Fibroblast of skin of left biceps (primary cell): ENCODE measurements around the gene CXCR5.
"Not testable (repeated sequence)": the region's sequence is repeated elsewhere in the genome, so short reads cannot be mapped to it uniquely, and the experiment has no call there.

ENCODE experiments used
- DNase-seq, 2 experiments: peaks; one replicate each; pipeline ENCODE4 v3.0.0-alpha.2; 2013; ENCODE audit warnings: low read depth in 2 of 2

CXCR5 gene, protein sequence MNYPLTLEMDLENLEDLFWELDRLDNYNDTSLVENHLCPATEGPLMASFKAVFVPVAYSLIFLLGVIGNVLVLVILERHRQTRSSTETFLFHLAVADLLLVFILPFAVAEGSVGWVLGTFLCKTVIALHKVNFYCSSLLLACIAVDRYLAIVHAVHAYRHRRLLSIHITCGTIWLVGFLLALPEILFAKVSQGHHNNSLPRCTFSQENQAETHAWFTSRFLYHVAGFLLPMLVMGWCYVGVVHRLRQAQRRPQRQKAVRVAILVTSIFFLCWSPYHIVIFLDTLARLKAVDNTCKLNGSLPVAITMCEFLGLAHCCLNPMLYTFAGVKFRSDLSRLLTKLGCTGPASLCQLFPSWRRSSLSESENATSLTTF

DNA sequence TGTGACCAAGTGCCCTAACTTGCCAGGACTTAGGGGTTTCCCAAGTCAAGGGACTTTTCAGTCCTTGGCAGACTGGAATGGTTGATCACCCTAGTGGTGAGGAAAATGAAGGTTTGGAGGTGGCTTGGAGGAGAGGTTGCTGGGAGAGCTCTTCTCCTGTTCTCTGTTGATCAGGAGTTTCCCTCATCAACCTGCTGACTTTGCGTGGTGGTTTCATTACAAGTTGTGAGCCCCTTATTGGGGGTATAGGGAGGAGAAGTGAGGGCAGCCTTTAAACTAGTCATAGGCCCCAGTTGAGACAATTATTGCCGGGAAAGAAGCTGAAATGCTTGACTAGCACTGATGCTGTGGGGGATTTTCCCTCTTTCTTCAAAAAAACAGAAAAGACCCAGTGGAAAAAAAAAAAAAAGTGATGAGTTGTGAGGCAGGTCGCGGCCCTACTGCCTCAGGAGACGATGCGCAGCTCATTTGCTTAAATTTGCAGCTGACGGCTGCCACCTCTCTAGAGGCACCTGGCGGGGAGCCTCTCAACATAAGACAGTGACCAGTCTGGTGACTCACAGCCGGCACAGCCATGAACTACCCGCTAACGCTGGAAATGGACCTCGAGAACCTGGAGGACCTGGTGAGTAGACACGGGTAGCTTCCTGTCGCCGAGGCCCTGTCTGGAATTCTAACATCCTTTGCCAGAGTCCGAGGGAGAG lies at the start of gene CXCR5:
TSS of gene CXCR5 (plus strand) at position 525 of the 704 bp plus-strand sequence. CDS start at position 575, 50 bp downstream.
- no peak for DNase-seq

DNA sequence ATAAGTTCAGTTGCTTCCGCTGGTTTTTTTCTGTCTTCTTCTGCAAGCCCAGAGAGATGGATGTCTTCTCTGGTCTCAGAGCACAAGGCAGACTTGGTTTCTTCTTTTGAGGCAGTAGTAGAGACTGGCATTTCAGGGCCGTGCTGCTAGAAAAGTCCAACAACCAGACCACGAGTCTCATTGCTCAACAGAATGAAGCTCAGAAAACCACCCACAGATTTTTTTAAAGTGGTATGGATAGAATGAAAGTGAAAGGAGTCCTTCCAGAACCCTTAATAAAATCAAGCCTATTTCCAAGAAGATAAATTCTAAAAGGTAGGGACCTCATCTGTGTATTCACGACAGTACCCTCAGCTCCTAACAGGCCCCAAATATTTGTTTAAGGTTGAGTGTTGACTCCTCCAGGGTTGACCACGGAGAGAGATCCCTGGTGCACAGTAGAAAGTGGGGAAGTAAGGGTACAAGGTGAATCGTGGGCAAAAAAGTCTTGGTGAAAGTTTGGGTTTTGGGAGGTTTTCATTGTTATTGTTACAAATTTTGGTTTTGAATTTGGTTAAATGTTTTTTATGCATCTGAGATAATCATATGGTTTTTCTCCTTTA lies 49.2 kb upstream of the CXCR5 start:
- no peak for DNase-seq

DNA sequence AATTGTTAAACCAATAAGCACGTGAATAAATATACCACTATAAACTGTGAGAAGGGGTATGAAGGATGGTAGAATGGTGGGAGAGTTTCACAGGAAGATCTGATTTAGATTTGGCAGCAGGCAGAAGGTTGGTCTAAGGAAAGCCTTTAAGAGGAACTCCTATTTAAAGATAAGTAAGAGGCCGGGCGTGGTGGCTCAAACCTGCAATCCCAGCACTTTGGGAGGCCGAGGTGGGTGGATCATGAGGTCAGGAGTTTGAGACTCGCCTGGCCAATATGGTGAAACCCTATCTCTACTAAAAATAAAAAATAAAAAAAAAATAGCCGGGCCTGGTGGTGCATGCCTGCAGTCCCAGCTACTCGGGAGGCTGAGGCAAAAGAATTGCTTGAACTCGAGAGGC lies 45.8 kb upstream of the CXCR5 start:
- no peak for DNase-seq

DNA sequence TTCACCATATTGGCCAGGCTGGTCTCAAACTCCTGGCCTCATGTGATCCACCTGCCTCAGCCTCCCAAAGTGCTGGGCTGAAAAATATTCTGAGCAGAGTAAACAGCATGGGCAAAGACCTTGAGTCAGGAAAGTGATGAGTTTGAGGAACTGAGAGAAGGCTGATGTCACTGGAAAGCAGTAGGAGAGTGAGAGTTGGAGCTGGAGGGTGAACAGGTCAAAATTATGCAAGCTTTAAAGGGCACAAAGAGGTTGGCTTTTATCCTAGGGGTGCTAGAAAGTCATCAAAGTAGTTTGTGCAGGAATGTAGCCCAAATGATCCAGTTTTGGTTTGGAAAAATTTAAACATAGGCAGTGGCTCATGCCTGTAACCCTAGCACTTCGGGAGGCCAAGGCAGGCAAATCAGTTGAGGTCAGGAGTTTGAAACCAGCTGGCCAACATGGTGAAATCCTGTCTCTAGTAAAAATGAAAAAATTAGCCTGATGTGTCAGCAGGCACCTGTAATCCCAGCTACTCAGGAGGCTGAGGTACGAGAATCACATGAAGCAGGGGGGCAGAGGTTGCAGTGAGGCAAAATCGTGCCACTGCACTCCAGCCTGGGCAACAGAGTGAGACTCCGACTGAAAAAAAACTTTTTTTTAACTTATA lies 44.7 kb upstream of the CXCR5 start:
- DNase-seq: no peak

DNA sequence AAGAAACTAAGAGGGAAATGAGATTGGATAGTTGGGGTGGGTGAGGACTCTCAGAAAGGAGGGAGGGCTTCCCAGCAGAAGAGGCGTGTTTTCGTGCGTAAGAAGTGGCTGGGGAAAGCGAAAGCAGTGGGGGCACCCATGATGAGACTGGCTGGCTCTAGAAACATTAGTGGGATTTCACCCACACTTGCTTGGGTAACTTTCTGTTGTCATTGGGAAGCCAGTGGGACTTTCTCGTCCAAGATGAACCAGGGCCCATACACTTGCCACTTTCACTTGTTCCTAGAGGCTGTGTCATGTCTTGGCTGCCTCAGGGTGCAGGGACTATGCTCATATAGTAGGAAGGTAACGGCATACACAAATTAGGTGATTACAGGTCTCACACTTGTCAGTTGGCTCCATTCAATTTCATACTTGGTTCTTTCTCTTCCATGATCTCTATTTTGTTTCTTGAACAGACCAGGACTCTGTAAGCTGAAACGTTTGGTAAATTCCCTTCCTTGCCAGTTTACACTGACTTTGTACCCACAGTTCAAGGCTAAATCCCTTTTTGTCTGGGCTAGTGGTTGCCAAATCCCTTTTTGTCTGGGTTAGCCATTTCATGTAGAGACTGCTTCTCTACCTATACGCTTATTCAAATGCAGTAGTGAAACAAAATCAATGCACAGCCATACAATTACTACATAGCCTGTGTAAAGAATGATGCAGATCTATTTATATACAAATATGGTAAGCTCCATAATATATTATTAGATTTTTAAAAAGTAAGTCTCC lies 42.0 kb upstream of the CXCR5 start:
- no peak for DNase-seq

DNA sequence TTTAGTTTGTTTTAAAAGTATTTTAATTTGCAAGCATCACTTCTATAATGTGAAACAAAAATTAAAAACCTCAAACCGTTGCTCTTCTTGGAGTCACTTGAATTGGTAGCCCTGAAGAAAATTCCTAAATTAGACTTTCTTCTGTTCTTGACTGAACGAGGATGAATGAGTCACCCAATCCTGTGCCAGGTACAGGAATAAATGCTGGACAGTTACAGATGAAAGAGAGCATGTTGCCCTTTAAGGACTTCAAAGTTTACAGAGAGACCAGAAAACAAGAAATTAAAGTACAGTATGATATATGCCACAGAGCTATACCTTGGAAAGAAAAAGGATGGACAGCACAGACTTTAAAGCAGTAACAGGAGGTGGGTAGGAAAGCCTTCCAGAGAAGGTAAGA lies 41.3 kb upstream of the CXCR5 start:
- no peak for DNase-seq

DNA sequence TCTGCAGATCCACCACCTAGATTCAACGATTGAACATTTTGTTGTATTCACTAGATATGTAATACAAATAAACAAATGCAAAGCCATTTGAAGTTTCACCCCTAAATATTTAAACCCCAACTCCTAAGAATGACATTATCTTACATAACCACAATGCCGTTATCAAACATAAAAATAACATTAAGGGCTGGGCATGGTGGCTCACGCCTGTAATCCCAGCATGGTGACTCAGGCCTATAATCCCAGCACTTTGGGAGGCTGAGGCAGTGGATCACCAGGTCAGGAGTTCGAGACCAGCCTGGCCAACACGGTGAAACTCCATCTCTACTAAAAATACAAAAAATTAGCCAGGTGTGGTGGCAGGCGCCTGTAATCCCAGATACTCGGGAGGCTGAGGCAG lies 40.8 kb upstream of the CXCR5 start:
- DNase-seq: not testable (repeated sequence)

DNA sequence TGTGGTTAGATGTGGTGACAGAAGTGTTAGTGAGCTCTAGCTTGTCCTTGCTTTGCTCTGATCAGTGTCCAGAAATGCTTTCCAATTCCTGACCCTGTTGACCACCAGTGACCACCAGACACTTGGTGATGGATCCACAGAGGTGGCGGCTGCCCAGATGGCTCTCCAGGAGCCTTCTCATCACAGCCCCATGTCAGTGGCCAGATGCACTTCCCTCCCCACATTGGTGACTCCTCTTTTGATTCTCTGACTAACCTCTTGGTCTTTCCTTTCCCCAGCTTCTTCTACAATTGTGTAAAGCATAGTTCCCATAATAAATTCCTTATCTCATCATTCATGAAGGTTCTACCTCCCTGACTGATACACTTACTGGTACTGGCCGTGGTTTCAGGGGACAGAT lies 40.1 kb upstream of the CXCR5 start:
- no peak for DNase-seq

DNA sequence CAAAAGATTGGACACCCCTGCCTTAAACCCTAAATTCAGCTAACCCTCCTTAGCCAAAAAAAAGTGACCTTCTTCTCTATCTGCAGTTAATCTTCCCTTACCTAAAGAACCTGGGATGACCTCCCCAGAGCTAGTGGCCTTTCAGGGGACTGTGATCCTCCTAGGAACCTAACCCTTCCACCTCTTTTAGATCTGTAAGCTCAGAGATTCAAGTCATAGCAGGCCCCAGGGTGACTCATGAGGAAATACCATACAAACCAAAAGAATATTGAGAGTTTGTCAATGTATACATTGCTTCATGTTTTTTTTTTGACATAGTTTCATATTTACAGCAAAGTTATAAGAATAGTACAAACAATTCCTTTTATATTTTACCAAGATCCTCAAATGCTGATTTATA lies 38.3 kb upstream of the CXCR5 start:
- peak; percentile 32 to 38 for DNase-seq

DNA sequence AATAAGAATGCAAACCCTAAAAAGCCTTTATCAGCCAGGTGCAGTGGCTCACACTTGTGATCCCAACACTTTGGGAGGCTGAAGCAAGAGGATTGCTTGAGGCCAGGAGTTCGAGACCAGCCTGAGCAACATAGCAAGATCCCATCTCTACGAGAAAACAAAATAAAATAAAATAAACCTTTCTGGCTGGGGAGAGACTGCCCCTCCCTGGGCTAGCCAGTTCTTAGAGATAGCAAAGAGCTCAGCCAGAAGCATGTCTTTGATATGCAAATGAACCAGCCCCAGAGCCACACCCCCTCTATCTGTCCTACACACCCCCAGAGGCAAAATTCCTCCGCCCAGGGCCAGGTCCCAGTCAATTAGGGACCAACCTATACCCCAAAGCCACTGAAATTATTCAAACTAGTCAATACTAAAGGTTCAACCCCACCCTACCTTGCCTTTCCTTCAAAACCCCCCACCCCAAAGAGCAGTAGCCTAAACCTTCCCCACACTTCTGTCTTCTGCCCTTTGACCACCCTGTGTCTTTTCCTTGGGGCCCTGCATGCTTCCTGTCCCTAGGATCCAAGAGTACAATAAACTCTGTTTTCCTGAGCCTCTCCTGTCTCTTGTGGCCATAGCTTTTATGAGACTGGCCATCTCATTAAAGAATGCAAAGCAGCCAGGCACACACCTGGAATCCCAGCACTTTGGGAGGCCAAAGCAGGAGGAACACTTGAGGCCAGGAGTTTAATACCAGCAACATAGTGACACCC lies 37.3 kb upstream of the CXCR5 start:
- no peak for DNase-seq

DNA sequence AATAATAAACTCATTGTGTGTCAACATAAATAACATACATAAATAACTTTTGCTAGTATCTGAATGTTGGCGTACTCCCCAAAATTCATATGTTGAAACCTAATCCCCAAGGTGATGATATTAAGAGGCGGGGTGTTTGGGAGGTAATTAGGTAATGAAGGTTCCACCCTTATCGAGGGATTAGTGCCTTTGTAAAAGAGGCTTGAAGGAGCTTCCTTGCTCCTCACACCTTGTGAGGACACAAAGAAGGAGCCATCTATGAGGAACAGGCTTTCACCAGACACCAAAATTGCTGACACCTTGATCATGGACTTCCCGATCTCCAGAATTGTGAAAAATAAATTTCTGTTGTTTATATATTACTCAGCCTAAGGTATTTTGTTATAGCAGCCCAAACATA lies 33.9 kb upstream of the CXCR5 start:
- DNase-seq: no peak

DNA sequence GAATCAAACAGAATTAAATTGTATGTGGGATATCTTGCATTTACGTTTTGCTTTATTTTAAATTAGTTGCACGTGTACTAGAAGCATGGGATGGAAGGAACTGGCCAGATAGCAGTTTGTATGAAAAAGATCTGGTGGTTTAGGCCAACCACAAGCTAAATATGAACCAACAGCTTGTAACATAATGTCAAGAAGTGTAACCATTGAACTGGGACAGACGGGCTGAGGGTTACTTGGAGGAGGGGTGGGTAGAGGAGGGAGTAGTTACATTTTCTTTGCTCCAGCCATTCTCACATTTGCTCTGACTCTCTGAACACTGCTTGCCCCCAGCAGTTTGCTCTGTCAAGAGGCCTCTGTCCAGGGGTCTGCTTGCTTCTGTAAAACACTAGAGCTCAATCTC lies 31.7 kb upstream of the CXCR5 start:
- no peak for DNase-seq

DNA sequence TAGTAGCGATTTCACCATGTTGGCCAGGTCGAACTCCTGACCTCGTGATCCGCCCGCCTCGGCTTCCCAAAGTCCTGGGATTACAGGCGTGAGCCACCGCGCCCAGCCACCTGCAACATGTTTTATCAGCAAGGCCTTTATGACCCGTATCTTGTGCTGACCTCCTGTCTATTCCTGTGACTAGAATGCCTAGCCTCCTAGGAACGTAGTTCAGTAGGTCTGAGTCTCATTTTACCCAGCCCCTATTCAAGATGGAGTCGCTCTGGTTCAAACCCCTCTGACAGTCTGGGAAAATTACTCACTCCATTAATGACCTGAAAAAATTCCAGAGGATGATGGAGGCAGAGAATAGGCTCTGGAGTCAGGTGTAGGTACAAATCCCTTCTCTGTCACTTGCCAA lies 30.0 kb upstream of the CXCR5 start:
- DNase-seq: no peak

DNA sequence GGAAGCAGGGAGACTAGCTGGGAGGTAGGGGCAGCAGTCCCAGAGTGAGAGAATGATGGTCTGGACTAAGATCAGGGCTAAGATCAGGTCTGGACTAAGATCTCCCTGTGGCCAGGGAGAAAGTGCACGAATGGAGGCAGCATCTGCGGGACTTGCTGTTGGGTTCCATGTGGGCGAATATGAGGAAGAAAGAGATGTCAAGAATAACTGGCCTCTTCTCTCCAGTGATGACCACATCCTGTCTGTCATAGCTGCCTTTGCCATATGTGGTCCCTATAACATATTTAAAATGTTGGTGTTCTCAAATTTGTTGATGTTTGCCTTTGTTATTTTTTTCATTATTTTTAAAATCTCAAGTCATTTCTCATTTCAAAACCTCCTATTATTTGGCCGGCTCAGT lies 27.4 kb upstream of the CXCR5 start:
- DNase-seq: no peak

DNA sequence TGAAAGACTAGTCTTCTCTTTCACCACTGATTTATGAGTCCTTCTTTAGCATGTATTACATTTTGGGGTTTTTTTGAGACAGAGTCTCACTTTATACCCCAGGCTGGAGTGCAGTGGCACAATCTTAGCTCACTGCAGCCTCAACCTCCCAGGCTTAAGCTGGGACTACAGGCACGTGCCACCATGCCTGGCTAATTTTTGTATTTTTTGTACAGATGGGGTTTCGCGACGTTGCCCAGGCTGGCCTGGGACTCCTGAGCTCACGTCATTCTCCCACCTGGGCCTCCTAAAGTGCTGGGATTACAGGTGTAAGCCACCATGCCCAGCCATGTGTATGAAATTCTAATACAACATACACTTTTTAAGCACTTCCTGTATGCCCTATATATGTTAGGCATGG lies 26.3 kb upstream of the CXCR5 start:
- DNase-seq: no peak

DNA sequence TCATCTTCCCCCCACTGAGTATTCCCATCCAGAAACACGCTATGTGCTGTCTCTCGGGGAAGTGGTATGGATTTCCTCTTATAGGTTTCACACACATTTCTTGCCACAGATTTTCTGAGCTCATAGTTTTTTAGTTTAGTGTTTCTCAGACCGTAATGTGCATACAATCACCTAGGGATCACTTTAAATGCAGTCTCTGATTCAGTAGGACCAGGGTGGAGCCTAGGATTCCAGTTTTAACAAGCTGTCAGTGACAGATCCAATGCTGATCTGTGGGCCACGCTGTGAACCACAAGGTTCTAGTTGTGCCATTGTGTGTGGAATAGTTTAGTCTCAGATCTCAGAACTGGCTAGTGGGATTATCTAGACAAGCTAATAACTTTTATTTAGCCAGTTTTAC lies 23.7 kb upstream of the CXCR5 start:
- DNase-seq: no peak

DNA sequence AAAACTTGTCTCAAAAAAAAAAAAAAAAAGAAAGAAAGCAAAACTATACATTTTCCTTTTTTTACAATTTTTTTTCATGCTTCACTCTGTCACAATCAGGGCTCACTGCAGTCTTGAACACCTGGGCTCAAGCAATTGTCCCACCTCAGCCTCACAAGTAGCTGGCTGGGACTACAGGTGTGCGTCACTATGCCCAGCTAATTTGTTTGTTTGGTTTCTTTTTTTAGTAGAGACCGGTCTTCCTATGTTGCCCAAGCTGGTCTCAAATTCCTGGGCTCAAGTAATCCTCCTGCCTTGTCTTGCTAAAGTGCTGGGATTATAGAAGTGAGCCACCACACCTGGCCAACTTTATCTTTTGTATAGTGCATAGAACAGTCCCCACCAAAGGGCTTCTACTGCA lies 15.0 kb upstream of the CXCR5 start:
- DNase-seq: no peak

DNA sequence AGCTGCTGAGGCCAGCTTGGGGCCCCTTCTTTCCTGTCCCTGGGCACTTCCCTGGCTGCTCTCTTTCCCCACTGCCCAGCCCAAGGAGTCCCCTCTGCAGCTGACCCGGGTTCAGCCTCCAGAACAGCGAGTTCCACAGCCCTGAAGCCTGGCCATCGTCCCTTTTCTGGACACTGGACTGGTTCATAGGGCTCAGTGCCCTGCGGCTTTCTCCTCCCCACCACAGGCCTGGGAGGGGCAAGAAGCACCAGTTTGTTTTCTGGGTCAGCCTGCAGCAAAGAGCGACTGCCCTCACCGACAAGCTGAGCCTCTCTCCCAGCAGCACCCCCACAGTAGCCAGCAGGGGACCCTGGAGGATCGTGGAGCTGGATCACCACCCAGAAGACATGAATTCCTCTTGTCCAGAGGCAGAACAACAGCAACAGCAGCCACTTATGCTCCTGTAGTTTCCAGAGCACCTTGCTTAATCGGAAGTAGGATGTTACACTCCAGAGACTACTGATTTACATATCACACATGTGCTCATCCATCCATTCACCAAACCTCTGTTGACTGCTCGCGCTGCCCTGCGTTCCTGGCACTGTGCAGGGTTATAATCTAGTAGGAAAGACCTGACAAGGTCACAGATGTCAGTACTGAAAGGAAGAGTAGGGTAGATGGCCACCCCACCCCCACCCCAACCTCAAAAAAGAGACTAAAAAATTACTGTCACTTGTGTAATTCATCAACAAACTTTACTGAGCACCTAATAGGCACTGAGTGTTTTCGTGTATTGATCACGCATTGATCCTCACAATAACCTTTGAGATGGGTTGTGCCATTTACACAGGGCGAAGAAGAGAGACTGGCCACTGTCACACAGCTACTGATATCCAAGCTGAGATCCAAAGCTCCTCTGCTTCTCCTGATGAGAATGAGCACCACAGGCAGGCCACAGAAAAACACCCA lies 13.0 kb upstream of the CXCR5 start:
- DNase-seq: no peak

DNA sequence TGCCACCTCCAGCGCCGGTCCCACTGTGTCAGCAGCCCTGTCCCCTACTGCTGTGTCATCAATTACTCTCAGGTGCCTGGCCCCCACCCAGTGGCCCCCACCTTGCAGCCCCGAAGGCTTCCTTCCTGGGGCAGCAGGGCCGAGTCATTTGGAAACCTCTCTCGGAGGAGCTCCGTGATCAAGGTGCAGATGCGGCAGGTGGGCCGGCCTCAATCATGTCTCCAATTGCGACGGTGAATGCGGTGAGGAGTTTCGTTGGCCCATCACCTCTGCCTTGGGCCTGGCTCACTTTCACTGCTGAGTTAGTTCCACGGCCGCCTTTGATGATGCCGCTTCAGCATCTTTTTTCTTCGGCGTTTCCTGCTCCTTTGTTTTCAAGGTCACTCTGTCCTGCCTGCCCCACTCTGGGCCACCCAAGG lies 11.3 kb upstream of the CXCR5 start:
- no peak for DNase-seq

DNA sequence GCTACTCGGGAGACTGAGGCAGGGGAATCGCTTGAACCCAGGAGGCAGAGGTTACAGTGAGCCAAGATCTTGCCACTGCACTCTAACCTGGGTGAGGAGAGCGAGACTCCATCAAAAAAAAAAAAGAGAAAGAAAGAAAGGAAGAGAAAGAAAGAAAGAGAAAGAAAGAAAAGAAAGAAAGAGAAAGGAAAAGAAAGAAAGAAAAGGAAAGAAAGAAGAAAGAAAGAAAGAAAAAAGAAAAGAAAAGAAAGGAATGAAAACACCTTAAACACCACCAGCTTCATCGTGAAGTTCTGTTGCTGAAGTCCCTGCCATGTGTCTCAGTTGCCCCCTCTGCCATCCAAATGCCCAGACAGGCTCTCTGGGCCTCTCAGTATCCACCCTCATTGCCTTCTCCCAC lies 9.9 kb upstream of the CXCR5 start:
- DNase-seq: no peak
